HepG2 (cell line): ENCODE data around the gene MYD88. TPM values are rescaled to one million over a fixed set of nuclear protein-coding genes. Genes with fewer than 3 reads are reported as not detected.

Source experiments
- CENPX ChIP-seq: sonication (generic); formaldehyde crosslinking; IDR thresholded peaks from 2 replicates; pipeline ENCODE4 v1.9.0; 2021; ENCODE audit warnings: mild to moderate bottlenecking, missing genetic modification reagents, moderate library complexity
- CHCHD3 ChIP-seq: sonication (generic); formaldehyde crosslinking; IDR thresholded peaks from 2 replicates; pipeline ENCODE4 v1.8.0; 2022; ENCODE audit warnings: mild to moderate bottlenecking, missing genetic modification reagents, moderate library complexity
- FUBP1 ChIP-seq: sonication (generic); formaldehyde crosslinking; IDR thresholded peaks from 2 replicates; pipeline ENCODE4 v1.5.1; 2020; ENCODE audit warnings: missing genetic modification reagents, mild to moderate bottlenecking, borderline replicate concordance
- HMGXB4 ChIP-seq, 2 experiments: sonication (generic) in 1 of 2; formaldehyde crosslinking in 1 of 2; IDR thresholded peaks; 2 replicates each; pipeline versions ENCODE4 v1.4.0 to v1.6.1; 2018 to 2020; ENCODE audit warnings: missing genetic modification reagents in 2 of 2, borderline replicate concordance in 1 of 2, low read depth in 1 of 2, mild to moderate bottlenecking in 1 of 2, missing biosample characterization in 1 of 2
- MLLT10 ChIP-seq: sonication (generic); formaldehyde crosslinking; IDR thresholded peaks from 2 replicates; pipeline ENCODE4 v1.4.0; 2020; ENCODE audit warnings: missing genetic modification reagents
- NFE2L1 ChIP-seq: sonication (generic); formaldehyde crosslinking; IDR thresholded peaks from 2 replicates; pipeline ENCODE4 v1.4.0; 2020; ENCODE audit warnings: missing genetic modification reagents, mild to moderate bottlenecking, borderline replicate concordance
- PRDM10 ChIP-seq: sonication (generic); formaldehyde crosslinking; IDR thresholded peaks from 2 replicates; pipeline ENCODE4 v1.4.0; 2020; ENCODE audit warnings: low read depth, missing genetic modification reagents
- RARA ChIP-seq: IDR thresholded peaks from 2 replicates; pipeline ENCODE4 v1.6.1; 2016; ENCODE audit warnings: missing genetic modification reagents, missing compliant biosample characterization
- TIGD3 ChIP-seq: sonication (generic); formaldehyde crosslinking; IDR thresholded peaks from 2 replicates; pipeline ENCODE4 v1.5.1; 2020; ENCODE audit warnings: mild to moderate bottlenecking, missing genetic modification reagents, borderline replicate concordance
- UBTF ChIP-seq: sonication (generic); formaldehyde crosslinking; IDR thresholded peaks from 2 replicates; pipeline ENCODE4 v1.4.0; 2020; ENCODE audit warnings: mild to moderate bottlenecking, missing genetic modification reagents
- ZFY ChIP-seq: sonication (generic); formaldehyde crosslinking; IDR thresholded peaks from 2 replicates; pipeline ENCODE4 v1.4.0; 2020; ENCODE audit warnings: missing genetic modification reagents
- ZNF207 ChIP-seq: fragments of 450-650 bp; IDR thresholded peaks from 2 replicates; pipeline ENCODE4 v1.6.1; 2016; ENCODE audit warnings: antibody characterized with exemption, borderline replicate concordance
- ZNF431 ChIP-seq: sonication (generic); formaldehyde crosslinking; IDR thresholded peaks from 2 replicates; pipeline ENCODE4 v1.9.0; 2022; ENCODE audit warnings: missing genetic modification reagents, low read depth, mild to moderate bottlenecking, borderline replicate concordance
- ZSCAN12 ChIP-seq: sonication (generic); formaldehyde crosslinking; IDR thresholded peaks from 2 replicates; pipeline ENCODE4 v1.9.0; 2021; ENCODE audit warnings: mild to moderate bottlenecking, missing genetic modification reagents
- polyA plus RNA-seq, 8 experiments: library from polyadenylated mRNA; depleted of rRNA in 3 of 8; stranded (reverse) in 7 of 8; unstranded in 1 of 8; fragments of >200 nt; fragmentation: Illumina TruSeq in 4 of 8; extraction: Trizol in 4 of 8; gene quantifications; 2 replicates each; pipeline versions ENCODE4 v1.2.1 to v1.2.3, GENCODE V29; 2011 to 2016; ENCODE audit warnings: low read depth in 4 of 8, missing spikeins in 1 of 8, mixed read lengths in 1 of 8; ENCODE audit not compliant: insufficient read depth in 1 of 8
- total RNA-seq, 5 experiments: library from RNA; depleted of rRNA; stranded (reverse); fragments of >200 nt; fragmentation: Illumina TruSeq; extraction: Trizol; gene quantifications; 2 replicates each; pipeline ENCODE4 v1.2.3, GENCODE V29; 2016; ENCODE audit warnings: low read depth in 1 of 5
- TF ChIP-seq, protein P1 (sequence below): IDR thresholded peaks from 2 replicates; pipeline ENCODE4 v1.6.1; 2016; ENCODE audit warnings: low read depth, borderline replicate concordance

Gene MYD88
- total and polyA plus RNA-seq, 2 of the 13 experiments (the other 11 are each of a cell fraction or from before 2014, with no cell fraction given): 7.6 to 32.7 TPM

GRCh38 chr3:38138349-38139190, at the start of gene MYD88 (continued):
- TF ChIP-seq TIGD3 (CRISPR knock-in tag) (no peak), CENPX (no peak), HMGXB4 (CRISPR knock-in tag; IDR thresholded peaks at IDR 0.05; ENCODE audit: borderline replicate concordance in 1 of 2, low read depth in 1 of 2) (peak; percentile 72 to 89; a peak in 3 of 4 replicates), ZFY (CRISPR knock-in tag) (peak; percentile 86), PRDM10 (CRISPR knock-in tag) (no peak; the same call in 1 of the 2 replicates), ZNF431 (CRISPR knock-in tag) (peak; percentile 54; the same call in 1 of the 2 replicates), NFE2L1 (CRISPR knock-in tag) (no peak), CHCHD3 (CRISPR knock-in tag) (0 out of 2 replicates have a peak, but pooled peaks have one; percentile 34), FUBP1 (no peak), UBTF (peak; percentile 97), ZSCAN12 (CRISPR knock-in tag) (0 out of 2 replicates have a peak, but pooled peaks have one; percentile 44), MLLT10 (no peak), ZNF207 (no peak), RARA (peak; percentile 12; the same call in 1 of the 2 replicates)
- TF ChIP-seq, protein P1, sequence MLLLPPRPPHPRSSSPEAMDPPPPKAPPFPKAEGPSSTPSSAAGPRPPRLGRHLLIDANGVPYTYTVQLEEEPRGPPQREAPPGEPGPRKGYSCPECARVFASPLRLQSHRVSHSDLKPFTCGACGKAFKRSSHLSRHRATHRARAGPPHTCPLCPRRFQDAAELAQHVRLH (CRISPR knock-in tag): peak; percentile 25; the same call in 1 of the 2 replicates
